ENCODE data around the gene DDX49. TPM values are rescaled to one million over a fixed set of nuclear protein-coding genes. Genes with fewer than 3 reads are reported as not detected.

DDX49 gene, protein sequence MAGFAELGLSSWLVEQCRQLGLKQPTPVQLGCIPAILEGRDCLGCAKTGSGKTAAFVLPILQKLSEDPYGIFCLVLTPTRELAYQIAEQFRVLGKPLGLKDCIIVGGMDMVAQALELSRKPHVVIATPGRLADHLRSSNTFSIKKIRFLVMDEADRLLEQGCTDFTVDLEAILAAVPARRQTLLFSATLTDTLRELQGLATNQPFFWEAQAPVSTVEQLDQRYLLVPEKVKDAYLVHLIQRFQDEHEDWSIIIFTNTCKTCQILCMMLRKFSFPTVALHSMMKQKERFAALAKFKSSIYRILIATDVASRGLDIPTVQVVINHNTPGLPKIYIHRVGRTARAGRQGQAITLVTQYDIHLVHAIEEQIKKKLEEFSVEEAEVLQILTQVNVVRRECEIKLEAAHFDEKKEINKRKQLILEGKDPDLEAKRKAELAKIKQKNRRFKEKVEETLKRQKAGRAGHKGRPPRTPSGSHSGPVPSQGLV
- total RNA-seq: 42.1 TPM

DNA sequence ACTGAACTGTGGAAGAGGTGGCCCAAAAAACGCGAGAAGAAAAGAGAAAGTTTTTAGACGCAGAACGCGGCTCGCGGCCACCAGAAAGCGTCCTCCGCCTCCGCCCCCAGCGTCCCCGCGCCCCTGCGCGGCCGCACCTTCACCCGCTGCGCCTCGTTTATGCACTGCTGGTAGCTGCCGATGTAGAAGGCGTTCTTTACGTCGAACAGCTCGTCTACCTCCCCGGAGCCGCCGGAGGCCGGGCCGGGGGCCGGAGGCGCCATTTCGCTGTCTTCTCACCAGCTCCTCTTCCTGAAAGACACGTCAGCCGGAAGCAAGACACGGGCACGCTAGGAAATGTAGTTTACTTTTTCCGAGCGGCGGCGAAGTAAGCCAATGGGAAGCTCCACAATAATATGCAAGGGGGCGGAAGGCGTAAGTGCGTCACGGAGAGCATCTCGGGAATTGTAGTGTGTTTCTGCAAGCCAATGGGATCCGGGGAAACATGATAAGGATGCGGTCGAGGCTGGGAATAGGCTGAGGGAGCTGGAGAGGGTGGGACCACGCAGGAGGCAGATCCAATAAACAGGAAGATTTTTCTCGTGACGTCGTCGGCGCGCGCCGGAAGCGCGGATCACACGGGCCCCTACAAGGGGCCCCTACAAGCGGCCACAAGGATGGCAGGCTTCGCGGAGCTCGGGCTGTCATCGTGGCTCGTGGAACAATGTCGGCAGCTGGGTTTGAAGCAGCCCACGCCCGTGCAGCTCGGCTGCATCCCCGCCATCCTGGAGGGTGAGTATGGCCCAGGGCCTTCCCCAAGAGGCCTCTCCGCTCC is at the start of gene DDX49, which contains the start of gene COPE:
TSS of gene DDX49 (plus strand) at position 630 of the 814 bp plus-strand sequence. CDS start at position 657, 27 bp downstream.
TSS of gene COPE (minus strand) at position 302 of the 814 bp plus-strand sequence. CDS start at position 263, 39 bp downstream.
- DNase-seq: peak; percentile 100

DNA sequence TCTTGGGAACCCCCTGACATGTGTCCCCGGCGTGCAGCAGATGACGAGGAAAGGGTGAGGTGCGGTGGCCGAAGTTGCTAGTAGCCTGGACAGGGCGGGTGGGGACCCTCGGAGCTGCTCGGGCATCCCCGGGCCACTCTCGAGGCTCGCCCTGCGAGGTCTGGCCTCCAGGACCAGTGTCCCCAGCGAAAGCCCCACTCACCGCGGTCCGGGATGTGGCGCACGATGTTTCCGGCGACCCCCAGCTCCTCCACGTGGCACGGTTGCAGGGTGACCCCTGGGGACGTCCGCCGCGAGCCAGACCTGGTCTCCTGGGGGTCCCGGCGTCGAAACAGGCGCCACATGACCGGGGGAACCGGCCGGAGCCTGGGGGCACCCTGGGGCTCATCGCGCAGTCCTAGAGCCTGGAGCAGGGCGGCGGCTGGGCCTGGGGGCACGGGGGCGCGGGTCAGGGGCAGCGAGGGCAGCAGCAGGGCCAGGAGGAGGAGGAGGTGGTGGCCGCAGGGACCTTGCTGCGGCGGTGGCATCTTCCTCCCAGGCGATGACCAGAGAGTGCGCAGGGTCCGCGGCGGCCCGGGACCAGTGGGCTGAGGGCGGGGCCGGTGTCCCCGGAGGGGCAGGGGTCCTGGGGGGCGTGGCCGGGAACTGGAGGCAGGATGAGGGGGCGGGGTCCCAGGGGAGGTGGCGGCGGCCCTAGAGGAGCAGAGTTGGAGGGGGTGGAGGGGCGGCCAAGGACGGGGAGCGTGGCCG is 49.6 kb upstream of the DDX49 start:
- DNase-seq: no peak

DNA sequence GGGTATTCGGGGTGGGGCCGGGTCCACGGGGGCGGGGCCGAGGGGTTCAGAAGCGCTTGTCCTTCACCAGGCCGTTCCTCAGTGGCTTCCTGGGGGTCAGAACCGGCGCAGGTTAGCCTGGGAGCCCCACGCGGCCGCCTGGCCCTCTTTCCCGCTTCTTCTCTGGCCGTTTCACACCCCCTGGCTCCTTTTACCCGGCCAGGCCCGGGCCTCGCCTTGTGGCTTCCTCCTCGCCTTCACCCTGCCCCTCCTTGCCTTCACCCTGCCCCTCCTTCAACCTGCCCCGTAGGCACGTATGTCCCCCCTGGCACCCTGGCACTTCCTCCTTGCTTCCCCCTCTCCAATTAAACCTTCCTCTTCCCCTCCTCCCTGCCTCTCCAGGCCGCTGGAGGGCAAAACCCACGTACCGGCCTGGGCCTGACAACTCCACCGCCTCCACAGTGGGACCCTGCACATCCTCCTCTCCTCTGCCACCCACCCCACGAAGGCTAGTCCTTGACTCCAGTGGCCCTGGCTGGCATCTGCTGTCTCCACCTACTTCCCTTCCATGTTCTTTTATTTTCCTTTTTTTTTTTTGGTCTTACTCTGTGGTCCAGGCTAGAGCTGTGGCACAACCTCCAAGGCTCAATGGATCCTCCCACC is 48.9 kb upstream of the DDX49 start:
- DNase-seq: no peak

DNA sequence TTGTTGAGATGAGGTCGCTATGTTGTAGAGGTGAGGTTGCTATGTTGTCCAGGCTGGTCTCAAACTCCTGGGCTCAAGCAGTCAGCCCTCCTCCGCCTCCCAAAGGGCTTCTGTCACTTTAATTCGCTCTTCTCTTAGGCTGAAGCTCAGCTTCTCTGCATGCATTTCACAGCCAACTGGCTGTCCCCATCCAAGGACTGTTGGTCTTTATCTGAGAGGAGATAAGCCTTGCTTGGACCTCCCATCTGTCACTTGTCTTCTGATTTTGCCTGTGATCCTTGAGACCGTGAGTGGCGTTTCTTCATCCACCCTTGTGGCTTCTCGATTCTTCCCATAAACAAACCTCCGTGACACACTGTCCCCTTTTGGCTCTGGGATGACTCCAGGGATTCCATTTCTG is 48.0 kb upstream of the DDX49 start:
- no peak for DNase-seq

DNA sequence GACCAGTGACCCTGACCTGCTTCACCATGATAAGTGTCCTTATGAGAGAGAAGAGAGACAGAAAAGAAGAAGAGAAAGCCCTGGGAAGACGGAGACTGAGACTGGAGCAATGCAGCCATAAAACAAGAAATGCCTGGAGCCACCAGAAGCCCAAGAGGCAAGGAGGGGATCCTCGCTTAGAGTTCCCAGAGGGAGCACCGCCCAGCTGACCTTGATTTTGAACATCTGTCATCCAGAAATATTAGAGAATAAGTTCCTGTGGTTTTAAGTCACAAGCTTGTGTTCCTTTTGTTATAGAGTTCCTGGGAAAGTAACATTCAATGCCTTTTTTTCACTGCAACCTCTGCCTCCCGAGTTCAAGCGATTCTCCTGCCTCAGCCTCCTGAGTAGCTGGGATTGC is 43.8 kb upstream of the DDX49 start:
- DNase-seq: no peak

DNA sequence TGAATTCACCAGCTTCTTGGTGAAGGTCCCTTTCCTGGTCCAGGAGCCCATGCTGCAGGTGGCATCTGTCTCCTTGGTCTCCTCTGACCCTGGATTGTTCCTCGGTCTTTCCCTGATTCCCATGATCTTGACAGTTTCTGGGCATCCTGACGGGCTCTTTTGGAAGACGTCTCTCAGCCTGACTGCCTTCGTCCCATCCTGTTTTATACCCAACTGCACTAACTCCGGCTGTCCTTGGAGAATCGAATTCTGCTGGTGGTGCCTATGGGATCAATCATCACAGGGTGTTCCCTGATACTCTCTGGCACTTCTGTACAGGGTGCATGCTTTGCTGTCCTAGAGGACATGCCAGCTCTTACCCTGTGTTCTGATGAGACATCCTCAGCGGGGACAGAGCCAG is 42.6 kb upstream of the DDX49 start:
- no peak for DNase-seq

DNA sequence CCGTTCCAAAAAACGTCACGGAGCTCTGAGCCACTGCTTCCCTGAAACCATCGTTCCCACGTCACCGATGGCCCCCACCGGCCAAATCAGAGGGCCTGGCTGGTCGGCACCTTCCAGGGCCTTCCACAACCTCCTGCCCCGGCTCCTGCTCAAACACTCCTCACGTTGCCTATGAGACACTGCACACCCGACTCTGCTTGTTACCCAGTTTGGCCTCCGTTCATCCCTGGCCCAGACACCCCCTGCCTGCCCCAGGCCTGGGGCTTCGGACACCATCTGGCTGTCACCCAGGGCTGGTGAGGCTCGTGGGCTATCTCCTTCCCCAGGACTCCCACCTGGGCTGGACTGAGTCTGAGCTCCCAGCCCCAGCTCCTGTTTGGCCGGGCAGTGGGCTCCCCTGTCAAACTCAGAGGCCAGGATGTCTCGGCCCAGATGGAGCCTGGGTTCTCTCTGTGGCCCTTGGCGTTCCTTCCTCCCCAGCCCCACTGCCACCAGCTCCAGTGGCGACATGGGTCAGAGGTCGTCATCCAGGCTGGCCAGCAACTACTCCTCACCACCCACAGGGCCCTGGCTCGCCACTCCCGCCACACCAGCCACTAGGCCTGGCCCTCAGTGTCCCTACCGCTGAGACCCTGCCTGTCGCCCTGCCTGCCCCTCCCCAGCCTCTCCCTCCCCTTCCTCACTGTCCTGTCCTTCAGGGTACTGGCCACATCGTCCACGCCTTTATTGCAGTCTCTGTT is 41.3 kb upstream of the DDX49 start:
- no peak for DNase-seq

DNA sequence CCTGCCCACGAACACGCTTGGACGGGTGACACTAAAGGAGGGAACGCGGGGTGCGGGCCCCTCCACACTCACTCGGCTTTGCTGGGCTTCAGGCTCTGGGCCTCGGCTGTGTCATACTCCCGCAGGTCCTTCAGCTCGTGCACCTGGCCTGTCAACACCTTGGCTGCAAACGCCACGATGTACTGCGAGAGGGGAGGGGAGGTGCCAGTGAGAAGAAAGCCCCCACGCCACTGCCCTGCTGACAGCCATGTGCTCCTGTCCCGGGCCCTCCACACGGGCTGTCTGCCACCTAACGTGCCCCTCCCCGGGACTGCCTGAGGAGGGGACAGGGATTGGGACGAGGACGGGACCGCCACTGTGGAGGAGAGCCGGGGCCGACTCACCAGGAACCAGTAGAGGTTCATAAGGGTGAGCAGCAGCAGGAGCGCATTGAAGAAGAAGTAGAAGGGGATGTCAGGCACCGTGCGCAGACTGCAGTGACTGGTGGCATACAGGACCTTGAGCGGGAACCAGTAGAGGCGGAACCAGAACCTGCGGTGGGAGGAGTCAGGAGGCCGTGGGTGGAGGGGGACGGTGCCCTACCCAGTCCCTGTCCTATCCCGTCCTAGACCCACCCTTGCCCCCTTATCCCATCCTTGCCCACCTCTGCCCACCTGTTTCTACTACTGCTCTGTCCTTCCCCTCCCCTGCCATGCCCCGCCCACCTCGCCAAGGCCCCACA is 40.5 kb upstream of the DDX49 start:
- DNase-seq: no peak

DNA sequence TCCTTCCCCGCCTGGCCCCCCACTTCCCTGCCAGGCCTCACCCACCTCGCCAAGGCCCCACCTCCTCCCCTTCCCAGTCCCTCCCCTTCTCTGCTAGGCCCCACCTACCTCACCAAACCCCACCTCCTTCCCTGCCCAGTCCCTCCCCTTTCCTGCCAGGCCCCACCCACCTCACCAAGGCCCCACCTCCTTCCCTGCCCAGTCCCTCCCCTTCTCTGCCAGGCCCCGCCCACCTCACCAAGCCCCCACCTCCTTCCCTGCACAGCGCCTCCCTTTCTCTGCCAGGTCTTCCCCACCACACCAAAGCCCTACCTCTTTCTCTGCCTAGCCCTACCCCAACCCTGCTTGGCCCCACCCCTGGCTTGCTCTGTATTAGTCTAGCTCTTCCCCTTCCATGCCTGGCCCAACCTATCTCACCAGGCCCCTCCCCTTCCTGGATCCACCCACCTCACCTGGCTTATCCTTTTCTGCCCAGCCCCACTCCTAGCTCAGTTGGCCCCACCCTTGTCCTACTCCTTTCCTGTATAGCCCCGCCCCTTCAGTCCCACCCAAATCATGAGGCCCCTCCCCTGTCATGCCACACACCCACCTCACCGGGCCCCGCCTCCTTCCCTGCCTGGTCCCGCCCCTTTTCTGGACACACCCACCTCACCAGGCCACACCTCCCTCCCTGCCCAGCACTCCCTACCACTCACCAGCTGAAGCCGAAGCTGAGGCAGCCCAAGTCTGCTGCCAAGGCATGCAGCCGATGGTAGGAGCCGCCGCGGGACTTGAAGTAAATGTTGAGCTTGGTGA is 39.7 kb upstream of the DDX49 start:
- DNase-seq: no peak

DNA sequence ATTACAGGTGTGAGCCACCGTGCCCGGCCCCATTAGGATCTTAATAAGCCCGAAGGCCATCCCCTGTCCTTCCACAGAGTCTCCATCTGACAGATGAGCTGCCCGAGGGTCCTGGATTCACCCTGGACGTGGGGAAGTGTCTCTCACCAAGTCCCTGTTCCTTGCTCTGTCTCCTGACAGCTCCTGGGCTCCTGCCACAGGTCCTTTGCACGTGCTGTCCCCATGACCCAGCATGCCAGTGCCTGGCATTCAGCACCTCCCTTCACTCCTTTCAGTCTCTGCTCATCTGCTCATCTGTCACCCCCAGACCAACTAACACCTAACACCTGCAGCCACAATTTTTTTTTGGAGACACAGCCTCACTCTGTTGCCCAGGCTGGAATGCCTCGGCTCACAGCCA is 38.0 kb upstream of the DDX49 start:
- no peak for DNase-seq

DNA sequence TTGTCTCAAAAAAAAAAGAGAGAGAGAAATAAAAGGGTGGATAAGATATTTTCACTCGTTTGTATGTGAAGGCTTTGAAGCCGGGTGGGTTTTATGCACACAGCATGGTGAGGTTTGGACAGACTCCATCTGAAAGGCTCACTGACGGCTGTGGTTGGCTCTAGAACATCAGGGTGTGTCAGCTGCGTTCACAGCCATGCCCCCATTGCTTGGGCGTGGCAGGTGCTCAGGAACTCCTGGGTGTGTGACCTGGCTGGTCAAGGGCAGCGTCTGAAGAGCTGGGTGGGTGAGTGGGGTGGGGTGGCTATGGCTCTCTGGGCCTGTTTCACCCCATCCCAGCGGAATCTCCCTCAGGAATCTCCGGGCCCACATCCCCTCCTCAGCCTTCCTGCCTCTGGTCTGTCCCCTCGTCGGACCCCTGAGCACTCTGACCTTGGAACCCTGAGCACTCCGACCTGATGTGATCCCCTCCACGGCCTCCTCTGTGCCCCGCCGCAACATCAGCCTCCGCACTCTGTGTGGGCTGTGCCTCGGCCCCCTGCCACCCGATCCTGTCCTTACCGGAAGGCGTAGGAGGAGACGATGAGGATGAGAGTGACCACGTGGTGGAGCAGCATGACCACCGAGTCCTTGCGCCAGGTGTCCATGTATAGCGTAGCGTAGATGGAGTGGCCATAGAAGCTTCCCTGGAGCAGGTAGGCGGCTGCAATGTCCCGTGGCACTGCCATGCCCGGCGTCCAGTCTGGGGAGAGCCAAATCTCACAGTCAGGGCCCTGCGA is 35.8 kb upstream of the DDX49 start:
- no peak for DNase-seq

DNA sequence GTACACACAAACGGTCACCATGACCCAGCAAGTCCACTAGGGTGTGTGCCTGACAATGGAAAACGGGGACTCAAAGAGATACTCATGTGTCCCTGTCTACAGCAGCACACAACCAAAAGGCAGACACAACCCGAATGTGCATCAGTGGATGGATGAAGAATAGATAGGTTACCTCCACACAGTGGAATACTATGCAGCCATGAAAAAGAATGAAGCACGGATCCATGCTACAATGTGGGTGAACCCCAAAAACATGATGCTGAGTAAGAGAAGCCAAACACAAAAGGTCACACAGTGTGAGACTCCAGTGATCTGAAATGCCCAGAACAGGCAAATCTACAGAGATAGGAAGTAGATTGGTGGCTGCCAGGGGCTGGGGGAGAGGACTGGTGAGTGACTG is 32.5 kb upstream of the DDX49 start:
- no peak for DNase-seq

DNA sequence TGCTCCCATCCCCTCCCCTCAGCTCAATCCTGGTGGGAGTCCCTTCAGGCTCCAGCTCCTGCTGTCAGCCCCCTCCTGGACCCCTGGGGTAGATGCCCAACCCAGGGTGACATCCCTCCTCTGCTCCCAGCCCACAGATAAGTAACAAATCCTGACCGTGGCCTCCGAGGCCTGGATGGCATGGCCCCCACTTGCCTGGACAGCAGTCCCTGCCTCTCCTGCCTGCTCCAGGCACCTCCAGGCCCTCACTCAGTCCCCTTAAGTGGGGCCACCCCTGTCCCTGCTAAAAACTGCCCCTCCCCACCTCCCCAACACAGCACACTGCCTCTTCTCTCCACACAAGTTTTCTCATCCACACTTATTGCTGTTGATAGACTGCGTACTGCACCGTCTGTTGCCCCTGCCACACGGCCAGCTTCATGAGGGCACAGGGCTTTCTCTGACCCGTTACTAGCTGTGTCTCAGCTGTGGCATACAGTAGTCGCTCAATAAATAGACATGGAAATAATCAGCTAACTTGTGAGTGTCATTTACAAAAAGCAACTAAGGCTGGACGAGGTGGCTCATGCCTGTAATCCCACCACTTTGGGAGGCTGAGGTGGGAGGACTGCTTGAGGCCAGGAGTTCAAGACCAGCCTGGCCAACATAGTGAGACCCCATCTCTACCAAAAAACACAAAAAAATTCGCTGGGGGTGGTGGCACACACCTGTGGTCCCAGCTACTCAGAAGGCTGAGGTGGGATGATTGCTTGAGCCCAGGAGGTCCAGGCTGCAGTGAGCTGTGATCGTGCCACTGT is 29.4 kb upstream of the DDX49 start:
- no peak for DNase-seq

DNA sequence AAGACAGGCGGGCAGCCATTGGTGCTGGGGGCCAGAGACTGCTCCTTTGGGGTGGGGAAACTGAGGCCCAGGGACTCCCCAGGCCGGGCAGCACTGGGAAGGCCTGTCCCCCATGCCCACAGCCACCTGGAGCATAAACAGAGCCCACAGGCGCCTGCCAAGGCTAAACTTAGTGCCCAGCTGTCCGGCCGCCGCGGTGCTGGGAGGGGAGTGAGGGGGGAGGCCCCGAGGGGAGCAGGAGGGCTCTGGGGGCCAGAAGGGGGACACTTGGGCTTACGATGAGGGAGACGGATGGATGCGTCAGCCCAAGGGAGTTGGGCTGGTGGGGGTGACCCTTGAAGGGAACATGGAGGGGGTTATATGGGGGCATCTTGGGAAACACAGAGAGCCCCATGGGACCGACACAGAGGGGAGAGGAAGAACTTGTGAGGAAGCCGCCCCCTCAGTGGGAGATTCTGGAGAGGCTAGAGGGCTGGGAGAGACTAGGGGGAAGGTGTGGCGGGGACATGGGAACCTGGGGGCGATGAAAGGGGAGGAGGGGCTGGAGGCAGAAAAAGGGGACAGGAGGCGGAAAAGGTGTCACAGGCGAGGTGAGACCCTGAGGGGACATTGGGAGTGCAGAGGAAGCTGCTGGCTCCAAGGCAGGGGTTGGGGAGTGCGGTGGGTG is 25.8 kb upstream of the DDX49 start:
- DNase-seq: peak; percentile 69

DNA sequence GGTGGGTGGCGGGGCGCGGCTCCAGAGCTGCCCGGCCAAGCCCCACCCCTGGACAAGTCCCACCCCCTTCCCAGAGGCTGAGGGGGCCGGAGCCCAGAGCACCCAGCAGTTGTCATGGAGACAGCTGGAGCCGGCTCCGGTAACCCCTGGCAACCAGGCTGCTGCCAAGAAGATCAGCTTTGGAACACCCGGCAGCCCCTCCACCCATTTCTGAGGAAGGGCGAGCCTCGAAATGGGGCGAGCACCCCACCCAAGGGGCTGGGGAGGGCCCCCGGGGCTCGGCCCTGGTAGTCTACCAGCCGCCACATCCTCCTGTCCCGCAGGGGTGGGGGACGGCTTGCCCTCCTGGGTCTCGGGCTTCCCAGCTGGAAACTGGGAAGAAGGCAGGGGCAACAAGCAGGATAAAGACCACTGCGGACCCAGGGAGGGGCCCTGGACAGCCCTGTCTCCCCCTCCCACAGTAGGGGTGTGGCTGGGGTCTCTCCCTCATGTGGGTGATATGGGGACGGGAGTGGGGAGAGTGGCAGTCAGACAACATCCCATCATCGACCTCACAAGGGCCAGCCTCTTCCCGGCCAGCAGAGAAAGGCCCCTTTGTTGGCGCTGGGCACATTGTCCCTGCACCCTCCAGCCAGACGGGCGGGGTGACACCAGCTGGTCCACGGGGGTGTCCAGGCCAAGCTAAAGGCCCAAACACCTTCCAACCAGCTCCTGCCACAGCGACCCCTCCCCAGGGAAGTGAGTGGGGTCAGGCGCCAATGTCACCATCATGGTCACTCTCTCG is 25.1 kb upstream of the DDX49 start:
- peak; percentile 94 for DNase-seq

DNA sequence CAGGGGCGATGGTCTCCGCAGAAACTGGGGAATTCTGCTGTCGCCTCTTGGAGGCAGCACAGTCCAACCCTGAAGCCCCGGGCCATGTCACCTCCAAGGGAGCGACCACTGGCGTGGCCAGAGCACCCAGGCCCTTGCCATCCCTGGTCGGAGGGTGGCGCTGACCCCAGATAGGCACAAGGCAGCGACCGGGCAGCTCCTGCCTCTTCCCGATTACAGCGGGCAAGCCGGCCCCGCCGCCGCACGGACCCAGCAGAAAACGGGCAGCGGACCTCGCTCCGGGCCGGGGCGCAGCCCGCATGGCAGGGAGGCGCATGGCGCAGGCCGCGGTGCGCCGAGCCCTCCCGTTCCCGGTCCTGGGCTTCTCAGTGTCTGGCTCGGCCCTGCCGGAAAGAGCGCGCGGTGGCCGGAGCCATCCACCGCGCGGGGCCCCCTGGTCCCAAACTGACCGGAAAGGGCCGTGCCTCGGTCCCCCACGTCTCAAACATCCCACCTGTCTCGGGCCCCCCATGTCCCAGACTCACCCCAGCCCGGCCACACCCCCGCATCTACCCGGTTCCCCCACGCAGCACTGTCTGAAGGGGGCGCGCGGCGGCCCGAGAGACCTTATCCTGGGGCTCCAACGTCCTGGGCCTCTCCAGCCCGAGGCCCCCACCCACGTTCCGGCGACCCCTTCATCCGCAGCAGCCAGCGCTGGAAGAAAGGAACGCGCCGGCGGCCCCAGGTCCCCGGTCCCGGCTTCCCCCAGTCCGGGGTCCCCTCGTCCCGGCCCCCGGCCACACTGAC is 24.3 kb upstream of the DDX49 start:
- DNase-seq: peak; percentile 63

Data from tongue (tissue), 2 donors.